ENCODE measurements around the gene MTCH1.

Gene MTCH1, protein sequence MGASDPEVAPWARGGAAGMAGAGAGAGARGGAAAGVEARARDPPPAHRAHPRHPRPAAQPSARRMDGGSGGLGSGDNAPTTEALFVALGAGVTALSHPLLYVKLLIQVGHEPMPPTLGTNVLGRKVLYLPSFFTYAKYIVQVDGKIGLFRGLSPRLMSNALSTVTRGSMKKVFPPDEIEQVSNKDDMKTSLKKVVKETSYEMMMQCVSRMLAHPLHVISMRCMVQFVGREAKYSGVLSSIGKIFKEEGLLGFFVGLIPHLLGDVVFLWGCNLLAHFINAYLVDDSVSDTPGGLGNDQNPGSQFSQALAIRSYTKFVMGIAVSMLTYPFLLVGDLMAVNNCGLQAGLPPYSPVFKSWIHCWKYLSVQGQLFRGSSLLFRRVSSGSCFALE

DNA sequence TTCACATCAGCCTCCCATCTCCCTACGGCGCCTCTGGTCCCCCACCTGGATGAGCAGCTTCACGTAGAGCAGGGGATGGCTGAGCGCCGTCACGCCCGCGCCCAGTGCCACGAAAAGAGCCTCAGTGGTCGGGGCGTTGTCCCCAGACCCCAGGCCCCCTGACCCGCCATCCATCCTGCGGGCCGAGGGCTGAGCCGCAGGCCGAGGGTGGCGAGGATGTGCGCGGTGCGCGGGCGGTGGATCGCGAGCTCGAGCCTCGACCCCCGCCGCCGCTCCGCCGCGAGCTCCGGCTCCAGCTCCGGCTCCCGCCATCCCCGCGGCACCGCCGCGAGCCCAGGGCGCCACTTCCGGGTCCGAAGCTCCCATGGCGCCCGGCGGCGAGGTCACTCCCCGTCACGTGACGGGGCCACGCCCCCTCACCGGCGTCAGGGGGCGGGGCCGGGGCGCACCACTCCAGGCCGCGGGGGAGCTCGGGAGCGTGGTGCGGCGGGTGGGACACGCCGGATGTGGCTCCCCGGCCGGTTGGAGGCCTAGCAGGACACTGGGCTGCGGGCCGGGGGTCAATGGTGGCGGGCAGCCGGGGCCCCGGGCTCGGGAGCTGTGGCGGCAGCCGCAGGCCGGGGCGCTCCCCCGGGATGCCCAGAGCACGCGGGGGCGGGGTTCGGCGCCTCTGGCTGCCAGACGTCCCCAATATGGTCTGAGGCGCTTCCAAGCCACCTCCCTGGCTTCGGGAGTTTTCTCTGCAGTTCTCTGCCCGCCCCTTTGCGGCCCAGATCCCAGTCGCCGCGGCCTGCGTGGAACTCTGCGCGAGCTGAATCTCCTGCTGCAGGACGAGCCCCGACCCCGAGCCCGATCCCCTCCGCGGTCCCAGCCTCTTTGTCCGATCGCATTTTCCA, at the start of gene MTCH1:
TSS of gene MTCH1 (minus strand) at position 389 of the 896 bp plus-strand sequence. CDS start at position 366, 23 bp downstream.
- DNase-seq (ENCODE audit: low spot score in 2 of 2) = peak; percentile 72 to 89
- peaks cover 11% of the 10 kb centered on the region for H3K36me3 ChIP-seq (replicated peaks)
- in situ Hi-C loops (cut with MboI; ENCODE audit: low sequenced_read_pairs) = no loop called here
- H3K9me3 ChIP-seq = no peaks in the 10 kb centered on the region
- H3K27me3 ChIP-seq (ENCODE audit: low read depth) = no peaks in the 10 kb centered on the region
- peaks cover 14% of the 10 kb centered on the region for H3K4me1 ChIP-seq
- H3K4me3 ChIP-seq = peak within 1 kb of the TSS; percentile 95

DNA sequence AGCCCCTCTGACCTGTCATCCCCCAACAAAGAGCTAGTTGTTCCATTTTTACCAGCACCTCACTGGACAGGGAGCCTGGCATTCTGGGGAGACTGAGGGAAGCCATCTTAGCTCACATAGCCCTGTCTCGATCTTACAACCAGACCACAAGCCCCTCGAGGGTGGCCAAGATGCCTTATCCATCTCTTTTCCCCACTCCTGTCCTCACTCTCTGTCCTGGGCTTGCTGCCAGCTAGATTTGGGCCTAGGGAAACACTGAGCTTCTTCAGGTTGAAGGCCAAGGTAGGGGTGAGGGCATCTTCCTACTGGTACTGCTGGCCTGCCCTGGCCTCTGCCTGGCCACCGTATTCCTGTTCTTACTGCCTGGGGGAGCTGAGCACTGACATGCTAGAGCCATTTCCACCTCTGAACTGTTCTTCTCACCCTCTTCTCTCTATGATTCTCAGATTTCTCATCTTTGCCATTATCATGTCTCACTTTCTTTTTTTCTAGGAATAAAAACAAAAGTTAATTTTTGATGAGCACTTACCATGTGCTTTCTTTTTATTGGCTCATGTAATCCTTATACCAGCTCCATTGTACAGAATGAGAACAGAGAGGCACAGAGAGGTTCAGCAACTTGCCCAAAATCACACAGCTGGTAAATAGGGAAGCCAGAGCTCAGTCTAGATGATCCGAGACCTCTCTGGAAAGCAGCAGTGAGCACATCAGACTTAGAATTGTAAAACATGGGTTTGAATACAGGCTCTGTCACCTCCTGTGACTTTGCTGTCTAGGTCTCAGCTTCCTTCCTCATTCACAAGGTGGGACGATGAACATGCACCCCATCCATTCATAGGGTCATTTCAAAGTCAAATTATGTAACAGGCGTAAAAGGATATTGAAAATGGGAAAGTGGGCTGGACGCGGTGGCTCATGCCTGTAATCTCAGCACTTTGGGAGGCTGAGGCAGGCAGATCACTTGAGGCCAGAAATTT, 48.1 kb upstream of the MTCH1 start:
- DNase-seq (ENCODE audit: low spot score in 2 of 2) = no peak

DNA sequence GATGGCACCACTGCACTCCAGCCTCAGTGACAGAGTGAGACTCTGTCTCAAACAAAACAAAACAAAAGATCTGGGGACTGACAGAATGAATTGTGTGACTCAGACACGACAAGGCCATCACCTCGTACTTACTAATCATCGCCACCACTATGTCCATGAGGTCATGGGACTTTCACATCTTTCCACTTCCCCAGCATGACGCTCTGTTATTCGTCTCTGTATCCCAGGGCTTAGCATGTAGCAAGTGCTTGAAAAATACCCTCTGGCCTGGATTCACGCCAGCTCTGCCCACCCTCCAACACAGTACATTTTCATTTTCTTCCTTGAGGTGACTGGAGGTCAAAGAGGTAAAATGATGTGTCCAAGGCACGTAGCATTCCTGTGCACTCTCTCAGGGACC, 47.3 kb upstream of the MTCH1 start:
- no peaks in the 10 kb centered on the region for H3K9me3 ChIP-seq
- H3K4me3 ChIP-seq = no peak overlapping the region
- no peak for DNase-seq (ENCODE audit: low spot score in 2 of 2)
- in situ Hi-C loops (cut with MboI; ENCODE audit: low sequenced_read_pairs) = no loop called here
- no peaks in the 10 kb centered on the region for H3K4me1 ChIP-seq
- H3K27me3 ChIP-seq (ENCODE audit: low read depth) = no peaks in the 10 kb centered on the region
- no peaks in the 10 kb centered on the region for H3K36me3 ChIP-seq (replicated peaks)

More for the DNA sequence above, 48.1 kb upstream of the MTCH1 start:
- in situ Hi-C loops (cut with MboI; ENCODE audit: low sequenced_read_pairs) = no loop called here
- no peaks in the 10 kb centered on the region for H3K4me1 ChIP-seq
- H3K4me3 ChIP-seq = no peak overlapping the region
- H3K9me3 ChIP-seq = no peaks in the 10 kb centered on the region
- no peaks in the 10 kb centered on the region for H3K36me3 ChIP-seq (replicated peaks)
- H3K27me3 ChIP-seq (ENCODE audit: low read depth) = no peaks in the 10 kb centered on the region

DNA sequence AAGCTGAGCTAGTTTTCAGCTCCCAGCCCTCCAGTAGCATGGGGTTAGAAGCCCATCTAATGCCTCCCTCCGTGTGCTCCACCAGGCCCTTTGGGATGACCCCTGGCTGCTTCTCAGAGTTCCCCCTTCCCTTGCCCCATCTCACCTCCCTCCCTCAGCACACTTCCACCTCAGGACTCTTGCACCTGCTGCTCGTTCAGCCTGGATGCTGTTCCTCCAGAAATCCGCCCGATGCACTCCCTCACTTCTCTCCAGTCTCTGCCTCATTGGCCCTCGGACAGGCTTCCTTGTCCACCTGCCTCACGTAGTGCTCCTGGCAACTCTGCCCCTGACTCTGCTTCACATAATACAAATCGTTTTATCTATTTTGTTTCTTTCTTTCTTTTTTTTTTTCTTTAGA, 46.2 kb upstream of the MTCH1 start:
- Histone ChIP-seq H3K36me3 (replicated peaks) (no peaks in the 10 kb centered on the region), H3K4me3 (no peak overlapping the region), H3K4me1 (no peaks in the 10 kb centered on the region), H3K9me3 (no peaks in the 10 kb centered on the region), H3K27me3 (ENCODE audit: low read depth) (no peaks in the 10 kb centered on the region)
- in situ Hi-C loops (cut with MboI; ENCODE audit: low sequenced_read_pairs) = no loop called here
- no peak for DNase-seq (ENCODE audit: low spot score in 2 of 2)

DNA sequence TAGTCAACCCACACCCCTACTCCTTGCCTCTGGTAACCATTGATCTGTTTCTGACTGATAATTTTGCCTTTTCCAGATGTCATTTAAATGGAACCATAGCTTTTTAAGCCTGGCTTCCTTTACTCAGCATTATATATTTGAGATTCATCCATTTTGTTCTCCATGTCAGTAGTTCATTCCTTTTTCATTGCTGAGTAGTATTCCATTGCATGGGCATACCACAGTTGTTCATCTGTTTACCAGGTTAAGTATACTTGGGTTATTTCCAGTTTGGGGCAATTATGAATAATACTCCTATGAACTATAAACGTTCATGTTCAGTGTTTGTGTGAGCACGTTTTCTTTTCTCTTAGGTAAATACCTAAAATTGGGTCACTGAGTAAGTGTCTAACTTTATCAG, 44.6 kb upstream of the MTCH1 start:
- H3K4me1 ChIP-seq = no peaks in the 10 kb centered on the region
- in situ Hi-C loops (cut with MboI; ENCODE audit: low sequenced_read_pairs) = no loop called here
- no peak for DNase-seq (ENCODE audit: low spot score in 2 of 2)
- no peaks in the 10 kb centered on the region for H3K9me3 ChIP-seq
- H3K27me3 ChIP-seq (ENCODE audit: low read depth) = no peaks in the 10 kb centered on the region
- H3K4me3 ChIP-seq = no peak overlapping the region
- no peaks in the 10 kb centered on the region for H3K36me3 ChIP-seq (replicated peaks)

DNA sequence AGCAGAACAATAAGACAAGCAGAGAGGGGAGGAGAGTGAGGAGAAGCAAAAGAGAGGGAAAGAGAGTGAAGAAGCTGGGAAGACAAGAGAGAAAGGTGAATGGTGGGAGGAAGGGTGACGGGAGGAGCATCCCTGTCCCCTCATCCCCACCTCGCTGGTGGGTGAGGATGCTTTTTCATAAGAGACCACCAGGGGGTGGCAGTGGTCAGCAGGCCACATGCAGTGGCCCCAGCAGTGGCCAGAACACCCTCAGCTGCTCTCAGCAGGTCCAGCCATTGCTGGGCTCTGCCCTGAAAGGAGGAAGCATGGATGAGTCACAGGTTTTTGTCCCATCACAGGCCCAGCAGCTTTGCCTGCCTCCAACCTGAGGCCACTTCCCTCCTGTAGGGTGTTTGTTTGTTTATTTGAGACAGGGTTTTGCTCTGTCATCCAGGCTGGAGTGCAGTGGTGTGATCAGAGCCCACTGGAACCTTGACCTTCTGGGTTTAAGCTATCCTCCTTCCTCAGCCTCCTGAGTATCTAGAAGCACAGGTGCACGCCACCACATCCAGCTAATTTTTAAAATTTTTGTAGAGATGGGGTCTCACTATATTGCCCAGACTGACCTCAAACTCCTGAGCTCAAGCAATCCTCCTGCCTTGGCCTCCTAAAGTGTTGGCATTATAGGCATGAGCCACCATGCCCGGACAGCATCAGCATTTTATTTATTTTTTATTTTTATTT, 43.4 kb upstream of the MTCH1 start:
- in situ Hi-C loops (cut with MboI; ENCODE audit: low sequenced_read_pairs) = loop anchor here (10.0 kb wide), 2 partner anchors 145 to 175 kb away; partner anchors contain the start of gene PIM1
- H3K4me3 ChIP-seq = no peak overlapping the region
- H3K36me3 ChIP-seq (replicated peaks) = no peaks in the 10 kb centered on the region
- DNase-seq (ENCODE audit: low spot score in 2 of 2) = peak; percentile 51 to 79
- no peaks in the 10 kb centered on the region for H3K27me3 ChIP-seq (ENCODE audit: low read depth)
- no peaks in the 10 kb centered on the region for H3K9me3 ChIP-seq
- no peaks in the 10 kb centered on the region for H3K4me1 ChIP-seq

DNA sequence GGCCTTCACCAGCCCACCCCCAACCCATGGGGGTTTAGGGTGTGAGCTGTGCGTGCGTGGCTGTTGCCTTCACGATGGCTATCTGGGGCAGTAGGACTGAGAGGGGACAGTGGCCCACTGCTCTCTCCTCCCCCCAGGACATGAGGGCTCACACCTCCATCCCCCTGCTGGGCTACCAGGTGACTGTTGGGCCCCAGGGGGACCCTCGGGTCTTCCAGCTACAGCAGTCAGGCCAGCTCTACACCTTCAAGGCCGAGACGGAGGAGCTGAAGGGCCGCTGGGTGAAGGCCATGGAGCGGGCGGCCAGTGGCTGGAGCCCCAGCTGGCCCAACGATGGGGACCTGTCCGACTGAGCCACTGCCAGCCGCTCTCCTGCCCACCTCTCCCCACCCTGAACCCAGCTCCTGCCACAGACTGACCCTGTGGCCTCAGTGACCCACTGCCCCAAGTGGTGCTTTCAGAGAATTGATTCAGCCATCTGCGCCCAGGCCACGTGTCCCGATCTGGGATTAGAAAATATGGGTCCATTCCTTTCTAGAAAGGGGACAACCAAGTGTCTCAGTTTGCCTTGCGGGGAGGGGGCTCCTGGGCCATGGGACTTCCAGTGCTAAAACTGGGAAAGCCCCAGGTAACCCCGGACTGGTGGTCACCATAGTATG, 41.9 kb upstream of the MTCH1 start:
- no peaks in the 10 kb centered on the region for H3K27me3 ChIP-seq (ENCODE audit: low read depth)
- no peak overlapping the region for H3K4me3 ChIP-seq
- DNase-seq (ENCODE audit: low spot score in 2 of 2) = no peak
- no peaks in the 10 kb centered on the region for H3K9me3 ChIP-seq
- no peaks in the 10 kb centered on the region for H3K4me1 ChIP-seq
- no peaks in the 10 kb centered on the region for H3K36me3 ChIP-seq (replicated peaks)
- in situ Hi-C loops (cut with MboI; ENCODE audit: low sequenced_read_pairs) = loop anchor here (10.0 kb wide), 2 partner anchors 147 to 177 kb away; partner anchors contain the start of gene PIM1

DNA sequence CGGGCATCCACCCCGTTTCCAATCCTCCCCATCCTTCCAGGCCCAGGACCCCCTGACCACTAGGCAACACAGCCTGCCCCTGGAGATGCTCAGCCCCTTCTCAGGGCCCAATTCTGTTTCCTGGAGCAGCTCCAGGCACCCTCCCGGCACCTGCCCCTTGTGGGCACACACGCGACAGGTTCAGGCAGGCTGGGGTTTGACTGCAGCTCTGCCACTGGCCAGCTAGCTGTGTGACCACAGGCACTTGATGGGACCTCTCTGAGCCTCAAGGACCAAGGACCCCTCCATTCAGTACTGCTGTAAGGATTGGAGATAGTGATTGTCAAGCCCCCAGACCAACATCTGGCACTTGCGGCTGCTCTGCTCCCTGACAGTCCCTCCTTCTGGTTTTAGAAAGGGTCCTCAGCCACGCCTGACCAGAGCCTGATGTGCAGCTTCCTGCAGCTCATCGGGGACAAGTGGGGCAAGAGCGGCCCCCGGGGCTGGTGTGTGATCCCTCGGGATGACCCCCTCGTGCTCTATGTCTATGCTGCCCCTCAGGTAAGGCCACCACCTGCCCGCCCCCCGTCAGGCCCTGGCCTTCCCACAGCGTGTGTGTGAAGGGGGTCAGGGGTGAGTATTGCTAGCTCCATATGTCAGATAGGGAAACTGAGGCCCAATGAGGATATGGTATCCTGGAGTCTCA, 41.2 kb upstream of the MTCH1 start:
- Histone ChIP-seq H3K4me1 (no peaks in the 10 kb centered on the region), H3K4me3 (no peak overlapping the region), H3K9me3 (no peaks in the 10 kb centered on the region), H3K36me3 (replicated peaks) (no peaks in the 10 kb centered on the region), H3K27me3 (ENCODE audit: low read depth) (no peaks in the 10 kb centered on the region)
- no peak for DNase-seq (ENCODE audit: low spot score in 2 of 2)
- in situ Hi-C loops (cut with MboI; ENCODE audit: low sequenced_read_pairs) = loop anchor here (10.0 kb wide), 2 partner anchors 148 to 178 kb away; partner anchors contain the start of gene PIM1

DNA sequence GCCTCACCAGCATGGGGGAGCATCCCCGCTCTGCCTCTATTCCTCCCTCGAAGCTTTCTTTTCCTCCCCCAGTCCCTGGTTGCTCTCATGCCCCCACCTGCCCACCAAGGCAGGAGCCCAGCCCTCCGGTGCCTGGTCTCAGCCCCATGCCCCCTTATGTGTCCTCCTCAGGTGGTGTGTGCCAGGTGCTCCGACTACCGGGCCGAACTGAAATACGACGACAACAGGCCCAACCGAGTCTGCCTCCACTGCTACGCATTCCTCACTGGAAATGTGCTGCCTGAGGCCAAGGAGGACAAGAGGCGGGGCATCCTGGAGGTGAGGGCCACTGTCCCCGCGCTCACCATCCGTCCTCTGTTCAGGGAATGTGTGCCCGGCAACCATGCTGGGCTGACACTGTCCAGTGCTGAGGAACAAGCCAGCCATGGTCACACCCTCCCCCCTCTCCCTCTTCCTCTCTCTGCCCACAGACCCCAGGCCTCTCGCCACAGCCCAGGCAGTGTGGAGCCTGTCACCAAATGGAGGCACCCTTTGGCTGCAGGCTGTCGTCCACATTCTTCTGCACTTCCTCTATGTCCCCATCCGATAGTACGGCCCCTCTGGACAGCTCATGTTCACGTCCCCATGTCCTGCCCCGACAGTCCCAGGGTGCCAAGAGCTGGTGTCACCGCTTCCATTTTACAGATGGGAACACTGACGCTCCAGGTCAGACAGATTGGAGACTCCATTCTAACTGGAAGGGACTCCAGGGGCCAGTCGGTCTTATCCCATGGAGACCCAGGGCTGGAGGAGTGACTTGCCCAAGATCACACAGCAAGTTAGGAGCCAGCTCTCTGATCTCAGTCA, 39.8 kb upstream of the MTCH1 start:
- in situ Hi-C loops (cut with MboI; ENCODE audit: low sequenced_read_pairs) = loop anchor here (10.0 kb wide), 2 partner anchors 149 to 179 kb away; partner anchors contain the start of gene PIM1
- DNase-seq (ENCODE audit: low spot score in 2 of 2) = no peak
- H3K27me3 ChIP-seq (ENCODE audit: low read depth) = no peaks in the 10 kb centered on the region
- no peak overlapping the region for H3K4me3 ChIP-seq
- H3K36me3 ChIP-seq (replicated peaks) = no peaks in the 10 kb centered on the region
- H3K4me1 ChIP-seq = no peaks in the 10 kb centered on the region
- H3K9me3 ChIP-seq = no peaks in the 10 kb centered on the region

DNA sequence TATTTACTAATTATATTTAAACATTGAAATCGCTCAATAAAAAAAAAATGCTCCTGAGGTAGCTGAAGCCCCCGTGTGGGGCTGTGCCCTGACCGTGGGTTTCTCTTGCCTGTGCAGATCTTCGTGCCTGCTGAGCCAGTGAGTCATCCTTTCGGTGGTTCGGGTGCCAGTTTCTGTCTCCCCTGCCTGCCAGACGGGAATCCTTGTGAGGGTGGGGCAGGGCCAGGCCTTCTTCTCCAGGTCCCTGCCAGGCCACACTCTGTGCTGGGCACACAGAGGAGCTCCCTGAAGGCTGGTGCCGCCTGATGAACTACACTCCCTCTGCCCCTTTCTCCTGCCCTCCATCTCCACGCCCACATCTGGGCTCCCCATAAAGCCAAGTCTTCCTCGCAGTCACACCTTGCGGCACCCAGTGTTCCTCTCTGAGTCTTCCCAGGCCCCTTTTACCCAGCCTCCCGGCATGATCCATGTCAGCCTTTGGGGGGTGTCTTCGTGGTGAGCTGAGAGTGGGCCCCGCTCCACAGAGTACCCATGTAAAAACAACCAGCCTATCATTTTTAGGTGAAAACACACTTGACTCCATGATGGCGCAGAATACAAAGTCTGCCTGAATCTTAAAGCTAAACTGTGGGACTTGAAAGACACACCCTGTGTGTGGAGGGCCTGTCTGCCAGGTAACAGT, 38.8 kb upstream of the MTCH1 start:
- no peaks in the 10 kb centered on the region for H3K4me1 ChIP-seq
- DNase-seq (ENCODE audit: low spot score in 2 of 2) = no peak

More for the DNA sequence above, 38.8 kb upstream of the MTCH1 start:
- H3K27me3 ChIP-seq (ENCODE audit: low read depth) = no peaks in the 10 kb centered on the region
- in situ Hi-C loops (cut with MboI; ENCODE audit: low sequenced_read_pairs) = loop anchor here (10.0 to 25.0 kb wide), 3 partner anchors 150 to 412 kb away; partner anchors contain the start of gene PIM1
- no peak overlapping the region for H3K4me3 ChIP-seq
- H3K9me3 ChIP-seq = no peaks in the 10 kb centered on the region
- H3K36me3 ChIP-seq (replicated peaks) = no peaks in the 10 kb centered on the region
